Ascending aorta (tissue), 1 donor: Measurements from ENCODE around the gene EDC3. TPM values are rescaled to one million over a fixed set of nuclear protein-coding genes. Genes with fewer than 3 reads are reported as not detected.

Experiments
- total RNA-seq: library from RNA; depleted of rRNA; stranded (reverse); fragments of >200 nt; gene quantifications from one replicate; pipeline ENCODE4 v1.1.0, GENCODE V29; 2016

The EDC3 gene
- total RNA-seq, 1 donor from 2014 or later: 8.8 TPM

Other genes with a start within 250 kb of the EDC3 start
- 63.4 TPM for gene UBL7, start 234.9 kb downstream of the EDC3 start, total RNA-seq
- gene ARID3B, start 154.8 kb downstream of the EDC3 start, total RNA-seq: 13.3 TPM
- 154 TPM for gene CLK3, start 80.2 kb downstream of the EDC3 start, total RNA-seq
- gene CYP1A1, start 29.5 kb upstream of the EDC3 start, total RNA-seq: 10.3 TPM
- gene CYP1A2, start 52.8 kb upstream of the EDC3 start, total RNA-seq: not detected
- gene CSK, start 86.1 kb upstream of the EDC3 start, total RNA-seq: 31.0 TPM
- not detected for gene LMAN1L, start 116.8 kb upstream of the EDC3 start, total RNA-seq
- not detected for gene CPLX3, start 130.6 kb upstream of the EDC3 start, total RNA-seq
- gene ULK3, start 147.1 kb upstream of the EDC3 start, total RNA-seq: 54.0 TPM
- gene SCAMP2, start 177.3 kb upstream of the EDC3 start, total RNA-seq: 90.8 TPM
- gene MPI, start 194.0 kb upstream of the EDC3 start, total RNA-seq: 118 TPM
- 17.5 TPM for gene FAM219B, start 210.8 kb upstream of the EDC3 start, total RNA-seq
- gene COX5A, start 242.0 kb upstream of the EDC3 start, total RNA-seq: 83.5 TPM